A549 (cell line): ENCODE measurements around the gene CRLF3. TPM values are rescaled to one million over a fixed set of nuclear protein-coding genes. Genes with fewer than 3 reads are reported as not detected.

ENCODE experiments used
- ATAC-seq, 2 experiments: fragments of 200-7000 bp in 1 of 2; fragments of >200 bp in 1 of 2; cut with Nextera tagmentation in 1 of 2; cut with Tn5 transposase in 1 of 2; 3 replicates each; pipeline versions ENCODE4 v1.8.0 to v1.9.1; 2018 to 2020; ENCODE audit warnings: mild to moderate bottlenecking in 1 of 2, moderate library complexity in 1 of 2
- CTCF ChIA-PET: fragments of 300-600 bp; sonication (Branson Sonifier 250); formaldehyde crosslinking; extraction: SDS; loops from one replicate; lab custom pipeline; 2021; ENCODE audit warnings: antibody characterized with exemption, inconsistent platforms; lab: Yijun Ruan, JAX
- POLR2A ChIA-PET: fragments of 350-600 bp; formaldehyde crosslinking; extraction: SDS; loops from one replicate; lab custom pipeline; 2021; ENCODE audit warnings: antibody characterized with exemption, inconsistent platforms; lab: Yijun Ruan, JAX
- DNase-seq, 2 experiments: peaks; one replicate each; pipeline versions ENCODE4 v3.0.0 to v3.0.0-alpha.2; 2011 to 2016; ENCODE audit warnings: low read depth in 1 of 2, low spot score in 1 of 2
- FAIRE-seq: peaks from 2 replicates; lab custom pipeline; 2011; peaks lifted over from hg19 to GRCh38; lab: Jason Lieb, UNC
- H3K27ac ChIP-seq, 2 experiments: fragments of >200 bp; sonication (Bioruptor Twin); formaldehyde crosslinking; 3 replicates each; pipeline ENCODE4 v1.5.1; 2016 to 2017
- H3K4me1 ChIP-seq: fragments of >200 bp; sonication (Bioruptor Twin); formaldehyde crosslinking; 3 replicates; pipeline ENCODE4 v1.6.1; 2016
- H3K4me2 ChIP-seq: fragments of >200 bp; sonication (Bioruptor Twin); formaldehyde crosslinking; 3 replicates; pipeline ENCODE4 v1.6.1; 2016
- H3K4me3 ChIP-seq: fragments of >200 bp; sonication (Bioruptor Twin); formaldehyde crosslinking; 3 replicates; pipeline ENCODE4 v1.5.1; 2016
- H3K9me3 ChIP-seq: fragments of >200 bp; sonication (Bioruptor Twin); formaldehyde crosslinking; 3 replicates; pipeline ENCODE4 v1.6.1; 2016
- CEBPB ChIP-seq, 2 experiments: fragments of >200 bp in 1 of 2; sonication (Bioruptor Twin) in 1 of 2; formaldehyde crosslinking in 1 of 2; IDR thresholded peaks; 2 replicates each; pipeline ENCODE4 v1.6.1; 2012 to 2016
- CHD2 ChIP-seq: fragments of 150-350 bp; IDR thresholded peaks from 2 replicates; pipeline ENCODE4 v1.6.1; 2014; ENCODE audit warnings: low read length; ENCODE audit not compliant: partially characterized antibody
- EHF ChIP-seq: fragments of 250-450 bp; sonication (Bioruptor Pico); IDR thresholded peaks from 2 replicates; pipeline ENCODE4 v1.5.0; 2020; ENCODE audit warnings: mild to moderate bottlenecking
- HOXB13 ChIP-seq: fragments of 250-450 bp; sonication (Bioruptor Pico); IDR thresholded peaks from 2 replicates; pipeline ENCODE4 v1.5.0; 2020; ENCODE audit warnings: low read depth, mild to moderate bottlenecking, moderate library complexity
- HOXB5 ChIP-seq: fragments of 250-450 bp; sonication (Bioruptor Pico); IDR thresholded peaks from 2 replicates; pipeline ENCODE4 v1.5.0; 2020; ENCODE audit warnings: mild to moderate bottlenecking, moderate library complexity
- JUNB ChIP-seq: fragments of >200 bp; sonication (Bioruptor Twin); formaldehyde crosslinking; IDR thresholded peaks from 2 replicates; pipeline ENCODE4 v1.6.1; 2016
- MAZ ChIP-seq: fragments of 150-350 bp; IDR thresholded peaks from 2 replicates; pipeline ENCODE4 v1.6.1; 2014; ENCODE audit warnings: antibody characterized with exemption, low read depth, low read length, borderline replicate concordance
- POLR2A ChIP-seq: IDR thresholded peaks from 2 replicates; pipeline ENCODE4 v1.6.1; 2012; ENCODE audit warnings: mild to moderate bottlenecking, low read length
- POLR2AphosphoS2 ChIP-seq: conservative IDR thresholded peaks from 2 replicates; pipeline ENCODE4 v1.6.1; 2012; ENCODE audit warnings: low read length, improper control_type of control experiment, inconsistent platforms
- RAD21 ChIP-seq, 2 experiments: fragments of >200 bp in 1 of 2; sonication (Bioruptor Twin) in 1 of 2; formaldehyde crosslinking in 1 of 2; IDR thresholded peaks in 1 of 2; conservative IDR thresholded peaks in 1 of 2; 2 replicates in 1 of 2; 3 replicates in 1 of 2; pipeline ENCODE4 v1.6.1; 2012 to 2018; ENCODE audit warnings: inconsistent platforms in 1 of 2
- RARB ChIP-seq: fragments of 250-450 bp; sonication (Bioruptor Pico); IDR thresholded peaks from 2 replicates; pipeline ENCODE4 v1.8.0; 2021; ENCODE audit warnings: mild to moderate bottlenecking, moderate library complexity
- RCOR1 ChIP-seq: fragments of 150-350 bp; IDR thresholded peaks from 2 replicates; pipeline ENCODE4 v1.6.1; 2014; ENCODE audit warnings: antibody characterized with exemption, low read length, low read depth
- RFX5 ChIP-seq: fragments of 450-650 bp; IDR thresholded peaks from 2 replicates; pipeline ENCODE4 v1.7.1; 2014; ENCODE audit warnings: antibody characterized with exemption, mild to moderate bottlenecking, moderate library complexity
- SREBF2 ChIP-seq: fragments of 450-650 bp; IDR thresholded peaks from 2 replicates; pipeline ENCODE4 v1.6.1; 2014; ENCODE audit warnings: mild to moderate bottlenecking, moderate library complexity
- TP53 ChIP-seq: fragments of 250-450 bp; sonication (Bioruptor Pico); IDR thresholded peaks from 2 replicates; pipeline ENCODE4 v1.5.0; 2021; ENCODE audit warnings: mild to moderate bottlenecking, moderate library complexity
- ZC3H11A ChIP-seq: fragments of 450-650 bp; IDR thresholded peaks from 2 replicates; pipeline ENCODE4 v1.6.1; 2014; ENCODE audit warnings: antibody characterized with exemption, mild to moderate bottlenecking
- ZNF302 ChIP-seq: fragments of 250-450 bp; sonication (Bioruptor Pico); IDR thresholded peaks from 2 replicates; pipeline ENCODE4 v1.9.0; 2021; ENCODE audit warnings: inconsistent platforms, mild to moderate bottlenecking, moderate library complexity
- WGBS: methylation state at CpG from one replicate; pipeline ENCODE4 v1.1.6; 2017; ENCODE audit errors: missing lambda C conversion rate; 5-methylcytosine and 5-hydroxymethylcytosine counted together
- polyA plus RNA-seq, 4 experiments: library from polyadenylated mRNA; depleted of rRNA in 3 of 4; stranded (reverse); fragments of >200 nt; fragmentation: RNase III in 1 of 4; extraction: RNeasy Plus Mini Kit Qiagen cat#74134 plus additional on column Dnase treatment in 1 of 4; gene quantifications; 2 replicates in 3 of 4; 3 replicates in 1 of 4; pipeline ENCODE4 v1.2.3, GENCODE V29; 2011 to 2017
- TF ChIP-seq, protein P1 (sequence below): fragments of 150-350 bp; IDR thresholded peaks from 2 replicates; pipeline ENCODE4 v1.6.1; 2014; ENCODE audit warnings: low read depth, mild to moderate bottlenecking, low read length
- TF ChIP-seq, protein P2 (sequence below): IDR thresholded peaks from 2 replicates; pipeline ENCODE4 v1.6.1; 2012; ENCODE audit warnings: low read depth, borderline replicate concordance

The CRLF3 gene
- polyA plus RNA-seq, 2 of the 4 experiments (the other 2 are of a cell fraction): 17.4 to 31.0 TPM

DNA sequence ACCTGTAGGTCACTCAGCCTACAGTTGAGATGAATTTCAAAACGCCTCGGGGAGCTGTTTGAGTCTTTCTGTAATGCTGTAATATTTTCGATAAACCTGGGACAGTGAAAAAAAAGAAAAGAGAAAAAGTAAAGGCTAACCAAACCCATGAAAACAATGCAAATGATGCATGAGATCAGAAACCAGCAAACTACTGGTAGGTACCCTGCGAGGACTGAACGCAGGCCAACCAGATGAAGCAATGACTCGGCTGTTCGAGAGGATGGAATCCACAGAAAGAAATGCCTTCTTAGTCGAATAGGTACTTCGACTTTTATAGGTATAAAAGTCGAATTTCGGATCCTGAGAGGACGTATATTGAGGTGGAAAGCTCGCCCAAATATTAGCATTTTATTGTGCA is 6.8 kb upstream of the CRLF3 start:
- CTCF ChIA-PET: interaction anchor here (0.6 to 1.0 kb wide), 3 partner anchors 19 to 497 kb away, joined by 3 to 4 read pairs (median 3); partner anchors contain the start of gene TMIGD1
- 0 out of 2 replicates have a peak, but pooled peaks have one; percentile 9 for TF ChIP-seq ZNF302
- no peak for TF ChIP-seq MAZ
- peak in 1 of 2 experiments; percentile 53; a peak in 1 of 4 replicates for TF ChIP-seq CEBPB (IDR thresholded peaks at IDR 0.05)
- WGBS: 30% methylated on average over 13 of the region's 13 CpGs
- POLR2A ChIA-PET: interaction anchor here (0.5 kb wide), 1 partner anchor 535 kb away, joined by 3 read pairs; no protein-coding TSS in a partner anchor
- ATAC-seq: peak; percentile 48 to 68; a peak in 5 of 6 replicates
- no peaks in the 10 kb centered on the region for H3K9me3 ChIP-seq
- H3K4me2 ChIP-seq: peak overlapping the region; percentile 75
- peak overlapping the region; percentile 78 to 84 for H3K27ac ChIP-seq
- no peak for FAIRE-seq
- DNase-seq: peak; percentile 44 to 45
- H3K4me1 ChIP-seq: peaks cover 10% of the 10 kb centered on the region; the same call in 1 of the 3 replicates
- H3K4me3 ChIP-seq: peak overlapping the region; percentile 74

DNA sequence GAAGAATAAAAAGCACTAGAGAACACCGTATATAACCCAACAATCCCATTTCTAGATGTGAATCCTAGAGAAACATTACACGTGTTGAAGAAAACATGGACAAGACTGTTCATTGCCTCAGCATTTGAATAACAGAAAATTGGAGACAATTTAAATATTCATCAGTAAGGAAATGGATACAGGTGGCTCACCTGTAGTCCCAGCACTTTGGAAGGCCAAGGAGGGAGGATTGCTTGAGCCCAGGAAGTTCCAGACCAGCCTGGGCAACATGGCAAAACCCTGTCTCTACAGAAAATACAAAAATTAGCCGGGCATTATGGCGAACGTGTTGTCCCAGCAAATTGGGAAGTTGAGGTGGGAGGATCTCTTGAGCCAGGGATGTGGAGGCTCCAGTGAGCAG is 4.5 kb upstream of the CRLF3 start:
- Histone ChIP-seq H3K4me3 (no peak overlapping the region), H3K4me2 (no peak overlapping the region), H3K27ac (no peak overlapping the region), H3K4me1 (peaks cover 17% of the 10 kb centered on the region), H3K9me3 (no peaks in the 10 kb centered on the region)
- no peak for ATAC-seq
- ChIA-PET POLR2A (no interaction called here), CTCF (interaction anchor here (1.0 kb wide), 1 partner anchor 387 kb away, joined by 3 read pairs; no protein-coding TSS in a partner anchor)
- 67% methylated on average over 5 of the region's 5 CpGs for WGBS
- TF ChIP-seq RAD21 (conservative IDR thresholded peaks at IDR 0.05 in 1 of 2, IDR thresholded peaks at IDR 0.05 in 1 of 2) (no peak), POLR2A (no peak), POLR2AphosphoS2 (no peak), SREBF2 (no peak), RCOR1 (no peak)
- TF ChIP-seq, protein P1, sequence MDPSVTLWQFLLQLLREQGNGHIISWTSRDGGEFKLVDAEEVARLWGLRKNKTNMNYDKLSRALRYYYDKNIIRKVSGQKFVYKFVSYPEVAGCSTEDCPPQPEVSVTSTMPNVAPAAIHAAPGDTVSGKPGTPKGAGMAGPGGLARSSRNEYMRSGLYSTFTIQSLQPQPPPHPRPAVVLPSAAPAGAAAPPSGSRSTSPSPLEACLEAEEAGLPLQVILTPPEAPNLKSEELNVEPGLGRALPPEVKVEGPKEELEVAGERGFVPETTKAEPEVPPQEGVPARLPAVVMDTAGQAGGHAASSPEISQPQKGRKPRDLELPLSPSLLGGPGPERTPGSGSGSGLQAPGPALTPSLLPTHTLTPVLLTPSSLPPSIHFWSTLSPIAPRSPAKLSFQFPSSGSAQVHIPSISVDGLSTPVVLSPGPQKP: no peak
- DNase-seq: no peak
- no peak for FAIRE-seq

DNA sequence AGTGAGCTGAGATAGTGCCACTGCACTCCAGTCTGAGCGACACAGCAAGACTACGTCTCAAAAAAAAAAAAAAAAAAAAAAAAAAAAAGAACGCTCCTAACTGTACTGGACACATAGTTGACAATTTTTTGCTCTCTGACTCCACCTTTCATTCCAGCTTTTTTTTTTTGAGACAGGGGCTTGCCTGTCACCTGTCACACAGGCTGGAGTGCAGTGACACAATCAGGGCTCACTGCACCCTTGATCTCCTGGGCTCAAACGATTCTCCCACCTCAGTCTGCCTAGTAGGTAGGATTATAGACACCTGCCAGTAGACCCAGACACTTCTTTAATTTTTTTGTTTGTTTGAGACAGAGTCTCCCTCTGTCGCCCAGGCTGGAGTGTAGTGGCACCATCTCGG is 2.6 kb upstream of the CRLF3 start:
- FAIRE-seq: no peak
- H3K4me1 ChIP-seq: peaks cover 24% of the 10 kb centered on the region
- H3K4me2 ChIP-seq: no peak overlapping the region
- no peaks in the 10 kb centered on the region for H3K9me3 ChIP-seq
- TF ChIP-seq HOXB5 (CRISPR knock-in tag) (no peak), CHD2 (no peak), ZC3H11A (no peak), HOXB13 (no peak), EHF (CRISPR knock-in tag) (no peak), RARB (no peak), JUNB (no peak), RCOR1 (no peak), TP53 (CRISPR knock-in tag) (no peak)
- TF ChIP-seq, protein P2, sequence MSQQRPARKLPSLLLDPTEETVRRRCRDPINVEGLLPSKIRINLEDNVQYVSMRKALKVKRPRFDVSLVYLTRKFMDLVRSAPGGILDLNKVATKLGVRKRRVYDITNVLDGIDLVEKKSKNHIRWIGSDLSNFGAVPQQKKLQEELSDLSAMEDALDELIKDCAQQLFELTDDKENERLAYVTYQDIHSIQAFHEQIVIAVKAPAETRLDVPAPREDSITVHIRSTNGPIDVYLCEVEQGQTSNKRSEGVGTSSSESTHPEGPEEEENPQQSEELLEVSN: no peak
- POLR2A ChIA-PET: no interaction called here
- CTCF ChIA-PET: interaction anchor here (0.6 to 4.3 kb wide), 3 partner anchors 10 to 27 kb away, joined by 3 to 43 read pairs (median 5); no protein-coding TSS in a partner anchor
- DNase-seq: no peak
- ATAC-seq: no peak
- 71% methylated on average over 6 of the region's 6 CpGs for WGBS
- no peak overlapping the region for H3K27ac ChIP-seq
- H3K4me3 ChIP-seq: no peak overlapping the region

DNA sequence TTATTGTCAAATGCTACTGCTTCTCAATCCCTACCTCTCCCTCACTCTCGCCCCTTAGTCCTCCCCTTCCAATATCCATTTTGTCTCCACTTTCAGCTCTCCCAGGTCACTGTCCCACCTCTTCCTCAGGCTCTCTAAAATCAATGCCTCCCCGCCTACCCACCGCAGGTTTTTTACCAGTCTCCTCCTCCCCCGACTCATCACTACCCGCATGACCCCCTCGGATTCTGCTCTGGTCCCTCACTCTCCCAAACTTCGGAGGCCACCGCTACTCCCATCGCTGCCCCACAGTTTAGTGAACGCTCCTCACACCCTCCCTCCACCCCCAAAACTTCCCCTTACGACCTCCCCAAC is 513 bp downstream of the CRLF3 start:
- peak overlapping the region; percentile 88 to 97 for H3K27ac ChIP-seq
- peak; percentile 51 to 53 for ATAC-seq
- TF ChIP-seq RFX5: no peak
- TF ChIP-seq, all 56 proteins: peak for 0
- DNase-seq (peak in 1 of 2 experiments; percentile 64), FAIRE-seq (no peak)
- H3K4me2 ChIP-seq: peak overlapping the region; percentile 80
- POLR2A ChIA-PET: interaction anchor here (1.0 to 1.8 kb wide), 3 partner anchors 13 to 147 kb away, joined by 3 to 5 read pairs (median 4); partner anchors contain the start of gene RNF135
- CTCF ChIA-PET: interaction anchor here (0.8 to 4.3 kb wide), 11 partner anchors 9 to 893 kb away, joined by 3 to 43 read pairs (median 6); no protein-coding TSS in a partner anchor
- H3K4me3 ChIP-seq: peak overlapping the region; percentile 67
- H3K9me3 ChIP-seq: no peaks in the 10 kb centered on the region
- peaks cover 23% of the 10 kb centered on the region for H3K4me1 ChIP-seq
- WGBS: 1% methylated on average over 11 of the region's 11 CpGs
